HG03442 (cell line): ENCODE measurements around the gene STT3A.
A peak's percentile ranks its signal among the peaks of the same experiment; 100 is the strongest.
"Not testable (repeated sequence)": the region's sequence is repeated elsewhere in the genome, so short reads cannot be mapped to it uniquely, and the experiment has no call there.

Experiments
- ATAC-seq: cut with Tn5 transposase; IDR thresholded peaks from one replicate; pipeline ENCODE4 v1.9.1; 2021; ENCODE audit warnings: mild to moderate bottlenecking, moderate library complexity; ENCODE audit not compliant: unreplicated experiment

Gene STT3A

DNA sequence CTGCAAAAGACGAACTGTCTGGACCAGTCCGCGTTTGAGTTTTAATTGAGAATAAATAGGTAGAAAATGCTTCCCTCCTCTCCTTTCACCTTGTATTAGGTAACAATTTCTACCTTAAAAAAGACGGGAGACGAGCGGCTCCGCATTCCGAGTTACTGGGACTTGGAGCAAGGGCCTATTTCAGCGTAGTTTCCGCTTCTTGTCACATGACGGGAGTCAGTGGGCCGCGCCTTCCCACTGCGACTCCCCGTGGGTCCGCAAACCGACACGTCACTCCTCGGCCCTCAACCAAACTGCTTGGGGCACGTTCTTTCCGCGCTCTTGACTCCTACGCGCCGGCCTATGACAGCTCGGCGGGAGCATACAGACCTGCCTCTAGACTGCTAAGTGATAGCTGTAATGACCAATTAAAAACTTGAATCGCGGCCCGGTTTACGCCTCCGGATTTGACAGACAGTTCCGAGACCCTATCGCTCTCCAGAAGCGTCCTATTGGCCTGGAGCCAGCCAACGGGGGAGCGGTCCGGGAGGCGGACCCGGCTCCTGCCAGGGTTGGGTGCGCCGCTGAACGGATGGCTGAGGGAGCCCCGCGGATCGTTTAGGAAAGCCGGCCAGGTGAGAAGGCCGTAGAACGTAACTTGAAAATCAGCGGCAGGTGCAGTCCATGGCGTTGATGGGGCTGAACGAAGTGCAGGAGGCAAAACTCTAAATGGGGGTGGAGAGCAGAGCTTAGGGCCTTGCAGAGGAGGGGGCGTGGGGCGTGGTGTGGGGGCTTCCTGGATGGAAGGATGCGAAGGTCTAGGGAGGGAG is at the start of gene STT3A:
Gene STT3A, plus strand, starts transcription at position 548 of the 809 bp plus-strand sequence. CDS start 3,064 bp downstream, outside the sequence.
- ATAC-seq = peak; percentile 94

DNA sequence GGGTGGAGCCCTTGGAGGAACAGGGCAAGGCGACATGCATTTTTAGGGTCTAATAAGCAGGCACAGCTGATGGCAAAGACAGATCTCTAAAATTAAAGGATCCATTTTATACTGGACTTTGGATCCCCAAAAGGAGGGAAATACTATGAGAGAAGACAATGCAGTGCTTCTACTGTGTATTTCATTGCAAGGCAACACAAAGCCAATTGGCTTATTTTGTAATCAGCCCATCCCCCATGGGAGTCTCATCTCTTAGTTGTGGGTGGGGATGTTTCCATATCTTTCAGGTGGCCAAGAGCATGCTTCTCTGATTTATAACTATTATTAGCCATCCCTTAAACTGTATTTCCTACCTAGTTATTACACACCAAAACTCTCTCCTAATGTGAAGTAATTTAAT is 41.9 kb upstream of the STT3A start:
- no peak for ATAC-seq

DNA sequence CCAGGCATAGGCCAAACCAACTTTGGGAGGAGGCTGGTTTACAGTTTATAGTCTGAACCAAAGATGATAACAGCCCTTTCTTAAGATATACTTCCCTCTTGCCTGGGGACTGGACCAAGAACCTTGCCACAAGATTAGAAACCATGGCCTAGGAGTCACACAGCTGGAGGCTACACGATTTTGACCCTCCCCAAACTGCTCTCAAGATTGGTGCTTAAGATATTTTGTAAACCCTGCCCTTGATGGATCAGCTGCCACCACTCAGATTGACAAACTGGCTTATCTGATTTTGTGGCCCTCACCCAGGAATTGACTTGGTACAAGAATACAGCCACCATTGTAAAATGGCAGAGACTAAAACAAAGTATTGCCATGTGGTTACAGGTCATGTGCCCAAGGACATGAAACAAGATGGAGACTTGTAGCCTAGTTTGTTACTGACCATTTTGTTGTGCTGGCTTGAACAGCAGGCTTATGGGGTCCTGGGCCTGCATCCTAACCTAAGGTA is 40.8 kb upstream of the STT3A start:
- no peak for ATAC-seq

DNA sequence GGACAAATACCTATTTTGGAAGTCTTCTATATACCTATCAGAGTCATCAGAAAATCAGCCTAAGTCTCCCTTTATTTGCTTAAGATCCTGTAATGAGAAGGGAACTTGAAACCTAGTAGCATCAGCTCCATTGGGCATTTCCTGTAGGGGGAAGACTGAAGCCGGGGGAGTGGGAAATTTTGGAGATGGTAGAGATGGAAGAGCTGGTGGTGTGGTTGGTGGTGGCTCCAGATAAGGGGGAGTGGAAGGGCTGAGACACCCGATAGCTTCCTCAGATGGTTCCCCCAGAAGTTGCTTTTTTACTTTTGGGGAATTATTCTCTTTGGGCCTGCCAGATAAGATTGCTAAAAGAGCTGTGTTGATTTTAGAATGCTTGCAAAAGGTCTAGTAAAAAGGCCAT is 39.7 kb upstream of the STT3A start:
- ATAC-seq = no peak

DNA sequence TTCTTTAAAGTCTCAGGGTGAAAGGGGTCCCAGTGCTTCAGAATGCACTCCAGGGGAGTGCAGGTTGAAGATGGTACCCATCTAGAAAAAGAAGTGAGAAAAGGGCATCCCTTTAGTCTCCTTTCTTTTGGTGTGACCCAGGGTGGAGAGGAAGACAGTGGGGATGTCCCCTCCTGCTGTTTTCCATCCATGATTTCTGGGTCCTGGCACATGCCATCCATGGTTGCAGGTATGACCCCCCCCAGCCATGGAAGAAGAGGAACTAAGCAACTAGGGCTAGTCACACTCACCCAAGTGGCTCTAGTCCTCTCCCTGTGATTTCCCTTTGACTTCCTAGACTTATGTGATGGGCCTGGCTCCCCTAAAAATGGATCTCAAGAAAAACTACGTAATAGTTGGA is 39.3 kb upstream of the STT3A start:
- no peak for ATAC-seq

DNA sequence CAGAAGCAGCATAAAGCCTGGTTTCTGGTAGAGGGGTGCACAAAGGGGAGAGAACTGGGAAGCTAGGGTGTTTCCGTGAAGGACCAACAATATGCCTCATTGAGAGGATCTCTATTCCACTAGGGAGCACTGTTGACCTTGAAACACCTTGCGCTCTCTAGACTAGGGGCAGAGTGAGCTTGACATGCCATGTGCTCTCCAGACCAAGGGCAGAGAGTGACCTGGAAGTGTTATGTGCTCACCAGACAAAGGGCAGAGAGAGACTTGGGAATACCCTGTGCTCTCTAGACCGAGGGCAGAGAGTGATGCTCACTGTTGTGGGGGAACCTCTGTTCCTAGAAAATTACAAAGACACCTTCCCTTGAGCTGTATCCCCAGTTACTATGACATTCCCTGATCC is 38.6 kb upstream of the STT3A start:
- no peak for ATAC-seq

DNA sequence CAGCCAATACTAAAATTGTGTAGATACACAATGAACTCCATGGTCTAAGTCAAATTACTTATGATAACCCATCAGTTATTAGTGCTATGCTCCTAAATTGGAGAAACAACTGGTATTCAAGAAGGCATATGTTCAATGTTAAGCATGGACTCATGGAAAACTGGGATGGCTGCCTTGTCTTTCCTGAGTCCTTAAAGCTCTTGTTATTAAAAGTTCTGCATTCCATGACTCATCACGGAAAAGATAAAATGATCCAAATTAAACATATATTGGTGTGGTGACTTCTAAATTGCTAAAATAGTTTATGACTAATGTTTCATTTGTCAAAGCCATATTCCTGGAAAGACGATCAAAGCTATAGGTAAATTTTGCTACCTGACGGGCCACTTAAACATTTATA is 32.8 kb upstream of the STT3A start:
- no peak for ATAC-seq

- no peak for ATAC-seq
These were observed 30.7 kb upstream of the STT3A start for GRCh38 chr11:125561924-125562323.

- no peak for ATAC-seq
These were observed 30.2 kb upstream of the STT3A start for GRCh38 chr11:125562430-125562829.

- ATAC-seq = no peak
These were observed 28.3 kb upstream of the STT3A start for GRCh38 chr11:125564357-125564756.

GRCh38 chr11:125566235-125566634 is 26.4 kb upstream of the STT3A start:
- ATAC-seq = no peak

- peak; percentile 95 for ATAC-seq
These were observed 23.4 kb upstream of the STT3A start, which contains the start of gene EI24 for GRCh38 chr11:125568970-125569914. Gene EI24, plus strand, starts transcription at chr11:125569477. Its CDS starts 3,051 bp downstream, at chr11:125572528.

DNA sequence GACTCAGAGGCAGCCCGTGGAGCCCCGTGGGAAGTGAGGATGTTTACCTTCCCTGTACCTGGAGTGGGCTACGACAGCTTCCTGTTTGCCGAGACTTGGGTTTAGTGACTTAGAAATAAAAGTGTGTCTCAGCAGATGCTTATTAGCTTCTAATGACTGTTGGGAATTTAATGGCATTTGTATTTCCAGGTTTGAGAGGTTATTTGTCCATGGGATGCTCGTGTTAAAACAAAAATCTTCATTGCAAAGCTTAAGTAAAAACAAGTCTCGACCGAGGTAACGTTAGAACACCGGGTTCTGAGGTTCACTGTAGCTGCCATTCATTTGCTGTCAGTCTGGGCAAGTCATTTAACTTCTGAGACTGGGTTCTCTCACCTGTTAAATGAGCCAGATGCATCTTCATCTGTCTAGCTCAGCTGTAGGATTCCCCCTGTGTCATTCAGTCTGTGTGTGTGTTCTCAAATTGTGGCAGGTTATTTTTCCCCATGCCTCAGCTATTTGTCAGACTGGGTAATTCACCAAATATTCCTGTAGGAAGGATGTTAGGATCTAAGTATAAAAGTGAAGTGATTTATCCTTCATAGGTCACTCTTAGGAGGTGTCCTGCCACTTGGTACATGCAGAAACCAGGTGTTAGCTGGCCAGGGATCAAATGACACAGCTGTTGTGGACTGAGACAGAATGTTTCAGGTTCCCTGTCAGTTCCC is 22.6 kb upstream of the STT3A start:
- no peak for ATAC-seq

GRCh38 chr11:125570952-125571351 is 21.7 kb upstream of the STT3A start:
- ATAC-seq = no peak

DNA sequence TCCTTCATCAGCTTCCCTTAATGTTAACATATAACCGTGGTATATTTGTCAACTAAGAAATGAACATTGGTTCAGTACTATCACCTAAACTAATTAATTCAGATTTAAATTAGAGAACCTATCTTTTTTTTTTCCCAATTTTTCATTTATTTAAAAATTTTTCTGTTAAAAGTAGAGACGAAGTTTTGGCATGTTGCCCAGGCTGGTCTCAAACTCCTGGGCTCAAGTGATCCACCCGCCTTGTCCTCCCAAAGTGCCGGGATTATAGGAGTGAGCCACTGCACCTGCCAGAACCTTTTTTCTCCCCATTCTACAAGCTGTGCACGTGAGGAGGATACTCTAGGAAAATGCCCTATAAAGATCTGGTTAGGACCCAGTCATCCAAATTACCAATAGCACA is 19.7 kb upstream of the STT3A start:
- no peak for ATAC-seq

- ATAC-seq = not testable (repeated sequence)
These were observed 15.5 kb upstream of the STT3A start for GRCh38 chr11:125577181-125577580.

DNA sequence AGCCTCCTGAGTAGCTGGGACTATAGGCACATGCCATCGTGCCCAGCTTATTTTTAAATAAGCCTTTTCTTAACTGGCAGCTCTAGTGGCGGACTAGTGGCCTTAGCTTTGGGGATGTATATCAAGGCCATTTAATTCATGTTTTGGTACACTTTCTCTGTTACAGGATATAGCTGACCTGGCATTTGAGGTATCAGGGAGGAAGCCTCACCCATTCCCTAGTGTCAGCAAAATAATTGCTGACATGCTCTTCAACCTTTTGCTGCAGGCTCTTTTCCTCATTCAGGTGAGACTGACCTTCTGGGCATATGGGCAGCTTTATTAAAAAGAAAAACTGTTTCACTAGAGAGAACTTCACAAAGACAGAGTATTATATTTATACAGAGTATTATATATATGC is 13.9 kb upstream of the STT3A start:
- no peak for ATAC-seq

DNA sequence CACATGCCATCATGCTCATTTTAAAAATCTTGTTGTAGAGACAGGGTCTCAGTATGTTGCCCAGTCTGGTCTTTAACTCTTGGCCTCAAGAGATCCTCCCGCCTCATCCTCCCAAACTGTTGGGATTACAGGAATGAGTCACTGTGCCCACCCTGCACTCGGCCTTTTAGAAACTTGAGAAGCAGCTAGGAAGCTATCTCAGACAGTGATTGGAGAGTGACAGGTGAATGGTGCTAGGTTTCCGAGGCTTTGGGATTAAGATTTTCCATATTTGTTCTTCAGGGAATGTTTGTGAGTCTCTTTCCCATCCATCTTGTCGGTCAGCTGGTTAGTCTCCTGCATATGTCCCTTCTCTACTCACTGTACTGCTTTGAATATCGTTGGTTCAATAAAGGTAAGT is 12.8 kb upstream of the STT3A start:
- no peak for ATAC-seq

DNA sequence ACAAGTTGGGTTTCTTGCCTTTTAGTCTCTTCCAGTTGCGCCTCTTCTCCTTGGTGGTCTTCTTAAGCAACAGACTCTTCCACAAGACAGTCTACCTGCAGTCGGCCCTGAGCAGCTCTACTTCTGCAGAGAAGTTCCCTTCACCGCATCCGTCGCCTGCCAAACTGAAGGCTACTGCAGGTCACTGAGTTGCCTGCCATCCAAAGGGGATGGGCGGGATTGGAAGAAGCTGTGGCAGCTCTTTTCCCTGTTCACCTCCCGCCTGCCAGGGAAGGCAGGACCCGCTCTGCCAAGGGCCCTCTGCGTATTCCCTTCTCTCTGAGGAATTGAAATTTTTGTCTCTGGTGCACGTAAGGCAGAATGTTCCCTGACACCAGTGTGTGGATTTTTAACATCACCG is 9.2 kb upstream of the STT3A start:
- ATAC-seq = no peak

DNA sequence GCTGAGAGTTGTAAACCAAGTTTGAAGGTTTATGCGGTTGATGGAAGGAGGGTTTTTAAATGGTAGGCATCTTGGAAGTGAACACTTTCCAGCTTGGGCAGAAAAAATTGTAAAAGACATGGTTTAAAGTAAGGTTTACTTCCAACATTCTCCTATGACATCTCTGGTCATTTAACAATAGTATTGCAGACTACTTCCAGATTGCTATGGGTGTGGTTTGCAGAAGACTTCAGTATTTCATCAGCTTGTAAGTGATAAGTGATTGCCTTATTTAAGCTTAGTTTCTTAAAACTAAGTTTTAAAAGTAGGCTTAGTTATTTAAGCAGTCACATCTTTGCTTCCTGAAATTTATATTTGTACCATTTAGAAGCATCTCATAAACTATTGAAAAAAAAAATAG is 7.2 kb upstream of the STT3A start:
- ATAC-seq = no peak

GRCh38 chr11:125586623-125587022 is 6.0 kb upstream of the STT3A start:
- no peak for ATAC-seq
